SU-DHL-6 (cell line): ENCODE measurements around the gene KIF12.

Experiments
- CTCF ChIP-seq: fragments of 200-600 bp; sonication (generic); IDR thresholded peaks from one replicate; pipeline ENCODE4 v1.5.1; 2017; ENCODE audit warnings: antibody characterized with exemption, mild to moderate bottlenecking, low read length, moderate library complexity; ENCODE audit not compliant: insufficient read depth, poor library complexity, severe bottlenecking
- EZH2phosphoT487 ChIP-seq: fragments of 200-600 bp; sonication (generic), shearing (Covaris generic); conservative IDR thresholded peaks from 2 replicates; pipeline ENCODE4 v1.6.1; 2018; ENCODE audit warnings: mild to moderate bottlenecking, antibody characterized with exemption, low read length, moderate library complexity, mixed read lengths

- no peak for TF ChIP-seq CTCF
- TF ChIP-seq EZH2phosphoT487: no peak
These were observed 13.9 kb upstream of the KIF12 start for GRCh38 chr9:114112778-114113584.
